Sigmoid colon (tissue), 7 donors: ENCODE measurements around the gene RASAL2. TPM values are rescaled to one million over a fixed set of nuclear protein-coding genes. Genes with fewer than 3 reads are reported as not detected.

Source experiments
- DNase-seq: peaks from one replicate; pipeline ENCODE4 v3.0.0-alpha.2; 2019
- H3K27ac ChIP-seq, 4 donors: fragments of 200-600 bp; sonication (generic); one replicate each; pipeline ENCODE4 v1.5.1; 2016 to 2019; ENCODE audit warnings: mild to moderate bottlenecking in 1 of 4
- H3K27me3 ChIP-seq, 3 donors: fragments of 200-600 bp; sonication (generic); one replicate each; pipeline ENCODE4 v1.5.1; 2019; ENCODE audit warnings: mild to moderate bottlenecking in 1 of 3
- H3K36me3 ChIP-seq, 4 donors: fragments of 200-600 bp; sonication (generic); one replicate each; pipeline ENCODE4 v1.5.1; 2016 to 2019
- H3K4me1 ChIP-seq, 4 donors: fragments of 200-600 bp; sonication (generic); one replicate each; pipeline ENCODE4 v1.5.1; 2017 to 2019
- H3K4me3 ChIP-seq, 4 donors: fragments of 200-600 bp; sonication (generic); one replicate each; pipeline ENCODE4 v1.5.1; 2017 to 2019; ENCODE audit warnings: mild to moderate bottlenecking in 2 of 4, moderate library complexity in 1 of 4
- H3K9me3 ChIP-seq, 4 donors: fragments of 200-600 bp in 3 of 4; sonication (generic) in 3 of 4; one replicate each; pipeline versions ENCODE4 v1.5.1 to v1.6.1; 2013 to 2019
- EP300 ChIP-seq, 4 donors: sonication (generic); formaldehyde crosslinking; IDR thresholded peaks; one replicate each; pipeline ENCODE4 v1.6.1; 2017; ENCODE audit warnings: antibody characterized with exemption in 4 of 4
- POLR2A ChIP-seq, 2 donors: fragments of 450-650 bp; IDR thresholded peaks; one replicate each; pipeline ENCODE4 v1.6.1; 2016; ENCODE audit warnings: antibody characterized with exemption in 2 of 2, mild to moderate bottlenecking in 2 of 2, moderate library complexity in 2 of 2
- POLR2AphosphoS5 ChIP-seq, 4 donors: sonication (generic); formaldehyde crosslinking; IDR thresholded peaks; one replicate each; pipeline ENCODE4 v1.6.1; 2017; ENCODE audit warnings: antibody characterized with exemption in 4 of 4
- WGBS, 2 donors: extraction: QIAGEN DNeasy Blood & Tissue Kit; methylation state at CpG; one replicate each; pipeline ENCODE4 v1.1.7; 2013; 5-methylcytosine and 5-hydroxymethylcytosine counted together
- intact Hi-C: fragments of 100-400 bp; cut with DNase I; formaldehyde crosslinking; loops from one replicate; pipeline ENCODE4 v1.15.1; 2023
- polyA plus RNA-seq, 3 donors: library from polyadenylated mRNA; stranded (reverse); fragments of 200-250 nt; gene quantifications; one replicate each; pipeline ENCODE4 v1.2.3, GENCODE V29; 2013
- total RNA-seq, 4 donors: library from RNA; depleted of rRNA; stranded (reverse); fragments of >200 nt; gene quantifications; one replicate each; pipeline ENCODE4 v1.1.0, GENCODE V29; 2016
- TF ChIP-seq, protein P1 (sequence below), 4 experiments: fragments of 450-650 bp in 3 of 4; fragments of 200-600 bp in 1 of 4; IDR thresholded peaks; one replicate each; pipeline ENCODE4 v1.5.1; 2016 to 2019; ENCODE audit warnings: antibody characterized with exemption in 4 of 4, mild to moderate bottlenecking in 3 of 4, moderate library complexity in 2 of 4
- donor health status: healthy with polysubstance abuse.
- donor health status: Bipolar disorder and iron deficiency.
- donor health status: healthy.

RASAL2 gene
- total and polyA plus RNA-seq, 7 donors, result 0.92 to 25.5 (median 11.1) TPM

DNA sequence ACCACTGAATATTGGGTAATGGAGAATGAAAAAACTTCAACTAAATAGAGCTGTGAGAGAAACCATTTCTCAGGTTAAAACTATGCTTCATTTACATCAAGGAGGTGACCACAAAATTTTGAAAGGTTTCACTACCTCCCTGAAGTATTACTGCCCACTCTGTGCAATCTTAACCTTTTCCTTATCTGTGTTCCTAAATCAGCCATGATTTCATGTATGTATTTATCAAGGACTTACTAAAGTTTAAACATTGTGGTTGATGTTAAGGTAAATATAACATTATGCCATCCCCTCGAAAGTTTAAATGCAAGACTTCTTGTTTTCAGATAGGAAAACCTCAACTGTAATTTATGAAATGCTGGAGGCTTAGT, 318.5 kb downstream of the RASAL2 start:
- intact Hi-C loops, result no loop called here
- DNase-seq, result no peak
- H3K4me1 ChIP-seq, result peaks cover 0 to 10% (median 4%) of the 10 kb centered on the region in 4 donors
- TF ChIP-seq EP300 (IDR thresholded peaks at IDR 0.05) (no peak), POLR2A (IDR thresholded peaks at IDR 0.05) (no peak), POLR2AphosphoS5 (IDR thresholded peaks at IDR 0.05) (no peak)
- TF ChIP-seq, protein P1, sequence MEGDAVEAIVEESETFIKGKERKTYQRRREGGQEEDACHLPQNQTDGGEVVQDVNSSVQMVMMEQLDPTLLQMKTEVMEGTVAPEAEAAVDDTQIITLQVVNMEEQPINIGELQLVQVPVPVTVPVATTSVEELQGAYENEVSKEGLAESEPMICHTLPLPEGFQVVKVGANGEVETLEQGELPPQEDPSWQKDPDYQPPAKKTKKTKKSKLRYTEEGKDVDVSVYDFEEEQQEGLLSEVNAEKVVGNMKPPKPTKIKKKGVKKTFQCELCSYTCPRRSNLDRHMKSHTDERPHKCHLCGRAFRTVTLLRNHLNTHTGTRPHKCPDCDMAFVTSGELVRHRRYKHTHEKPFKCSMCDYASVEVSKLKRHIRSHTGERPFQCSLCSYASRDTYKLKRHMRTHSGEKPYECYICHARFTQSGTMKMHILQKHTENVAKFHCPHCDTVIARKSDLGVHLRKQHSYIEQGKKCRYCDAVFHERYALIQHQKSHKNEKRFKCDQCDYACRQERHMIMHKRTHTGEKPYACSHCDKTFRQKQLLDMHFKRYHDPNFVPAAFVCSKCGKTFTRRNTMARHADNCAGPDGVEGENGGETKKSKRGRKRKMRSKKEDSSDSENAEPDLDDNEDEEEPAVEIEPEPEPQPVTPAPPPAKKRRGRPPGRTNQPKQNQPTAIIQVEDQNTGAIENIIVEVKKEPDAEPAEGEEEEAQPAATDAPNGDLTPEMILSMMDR (IDR thresholded peaks at IDR 0.05), result no peak
- H3K4me3 ChIP-seq, result no peak overlapping the region
- H3K27ac ChIP-seq, result no peak overlapping the region
- H3K36me3 ChIP-seq, result no peaks in the 10 kb centered on the region
- H3K27me3 ChIP-seq, result no peaks in the 10 kb centered on the region
- WGBS, 2 donors, result 46 to 76% methylated on average over 1 of the region's 1 CpG
- H3K9me3 ChIP-seq, result peaks cover 0 to 1% (median 0%) of the 10 kb centered on the region in 4 donors

DNA sequence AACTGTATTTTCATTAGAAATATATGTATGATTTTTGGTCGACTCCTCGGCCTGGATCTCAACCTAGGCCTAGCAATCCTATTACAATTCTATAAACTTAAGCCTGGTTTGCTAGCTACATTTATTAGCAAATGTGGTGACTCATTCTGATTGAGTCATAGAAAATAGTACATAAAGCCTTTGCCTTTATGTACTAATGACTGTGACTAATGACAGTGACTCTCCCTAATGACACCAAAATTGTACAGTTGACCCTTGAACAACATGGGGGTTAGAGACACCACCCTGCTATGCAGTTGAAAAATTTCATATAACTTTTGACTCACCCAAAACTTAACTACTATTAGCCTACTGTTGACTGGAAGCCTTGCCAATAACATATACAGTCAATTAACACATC, 324.0 kb downstream of the RASAL2 start:
- TF ChIP-seq EP300 (IDR thresholded peaks at IDR 0.05), result no peak
- no peak for TF ChIP-seq POLR2A (IDR thresholded peaks at IDR 0.05)
- TF ChIP-seq, protein P1 (IDR thresholded peaks at IDR 0.05), result no peak
- TF ChIP-seq POLR2AphosphoS5 (IDR thresholded peaks at IDR 0.05), result no peak
- Histone ChIP-seq H3K4me1 (no peaks in the 10 kb centered on the region), H3K27me3 (no peaks in the 10 kb centered on the region), H3K9me3 (peaks cover 0 to 1% (median 0%) of the 10 kb centered on the region in 4 donors), H3K27ac (no peak overlapping the region), H3K4me3 (no peak overlapping the region), H3K36me3 (no peaks in the 10 kb centered on the region)
- no peak for DNase-seq
- WGBS, 2 donors, result 96 to 97% methylated on average over 2 of the region's 2 CpGs
- intact Hi-C loops, result no loop called here

DNA sequence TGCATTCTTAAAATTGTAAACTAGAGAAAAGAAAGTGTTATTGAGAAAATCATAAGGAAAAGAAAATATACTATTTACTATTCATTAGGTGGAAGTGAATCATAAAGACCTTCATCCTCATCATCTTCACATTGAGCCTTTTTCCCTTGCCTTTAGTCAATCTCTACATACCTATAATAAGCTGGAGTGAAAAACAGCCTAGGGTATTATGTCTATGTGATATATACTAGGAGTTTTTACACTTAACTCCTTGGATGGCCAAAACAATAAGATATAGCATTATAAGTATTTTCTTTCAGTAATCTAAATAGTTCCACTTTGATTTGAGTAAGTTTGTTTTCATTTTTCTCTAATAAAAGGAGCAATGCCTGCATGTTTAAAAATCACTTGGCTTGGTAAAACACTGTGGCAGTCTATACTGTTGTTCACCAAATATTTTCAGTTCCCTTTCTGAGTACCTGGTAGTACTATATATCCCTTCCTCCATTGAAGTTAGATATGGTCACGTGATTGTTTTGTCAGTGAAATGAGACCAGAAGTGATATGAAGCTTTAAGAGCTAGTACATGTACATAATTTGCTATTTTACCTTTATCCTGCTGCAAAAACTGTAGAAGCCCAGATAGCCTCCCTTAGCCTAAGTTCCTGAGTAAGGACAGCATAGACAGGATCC, 324.5 kb downstream of the RASAL2 start:
- no peaks in the 10 kb centered on the region for H3K4me1 ChIP-seq
- intact Hi-C loops, result no loop called here
- TF ChIP-seq, protein P1 (IDR thresholded peaks at IDR 0.05), result no peak
- TF ChIP-seq EP300 (IDR thresholded peaks at IDR 0.05), result no peak
- TF ChIP-seq POLR2AphosphoS5 (IDR thresholded peaks at IDR 0.05), result no peak
- no peak for TF ChIP-seq POLR2A (IDR thresholded peaks at IDR 0.05)

DNA sequence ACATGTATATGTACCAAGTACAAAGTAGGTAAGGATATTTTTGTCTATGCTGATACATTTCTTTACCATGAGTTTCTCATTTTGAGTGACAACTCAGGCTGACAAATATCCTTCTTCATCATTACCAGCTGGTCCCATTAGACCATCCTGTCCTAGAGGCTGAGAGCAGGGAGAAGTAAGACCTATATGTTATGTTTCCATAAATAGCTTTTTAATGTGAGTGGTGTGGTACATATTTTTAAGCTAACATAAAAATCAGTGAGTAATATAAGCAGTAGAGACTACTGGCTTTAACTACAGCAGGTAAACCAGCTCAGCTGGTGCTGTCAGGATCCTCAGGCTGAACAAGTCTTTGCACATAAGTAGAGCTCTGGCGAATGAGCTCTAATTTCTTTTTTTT, 340.5 kb downstream of the RASAL2 start:
- H3K27ac ChIP-seq, result no peak overlapping the region
- no peaks in the 10 kb centered on the region for H3K9me3 ChIP-seq

More for the DNA sequence above, 324.5 kb downstream of the RASAL2 start:
- Histone ChIP-seq H3K4me3 (no peak overlapping the region), H3K27me3 (no peaks in the 10 kb centered on the region), H3K9me3 (peaks cover 0 to 1% (median 0%) of the 10 kb centered on the region in 4 donors), H3K36me3 (no peaks in the 10 kb centered on the region), H3K27ac (no peak overlapping the region)
- no peak for DNase-seq
- WGBS, 2 donors, result 67 to 90% methylated on average over 1 of the region's 1 CpG

More for the DNA sequence above, 340.5 kb downstream of the RASAL2 start:
- Histone ChIP-seq H3K4me3 (no peak overlapping the region), H3K27me3 (no peaks in the 10 kb centered on the region), H3K4me1 (peaks cover 0 to 5% (median 0%) of the 10 kb centered on the region in 4 donors), H3K36me3 (no peaks in the 10 kb centered on the region)
- no peak for DNase-seq
- intact Hi-C loops, result no loop called here
- TF ChIP-seq POLR2A (IDR thresholded peaks at IDR 0.05), result no peak
- no peak for TF ChIP-seq EP300 (IDR thresholded peaks at IDR 0.05)
- TF ChIP-seq POLR2AphosphoS5 (IDR thresholded peaks at IDR 0.05), result no peak
- TF ChIP-seq, protein P1 (IDR thresholded peaks at IDR 0.05), result no peak
- WGBS, 2 donors, result 88 to 92% methylated on average over 1 of the region's 1 CpG
